Left kidney (tissue), 2 donors: ENCODE data around the gene PRMT7. TPM values are rescaled to one million over a fixed set of nuclear protein-coding genes. Genes with fewer than 3 reads are reported as not detected.

Source experiments
- DNase-seq: peaks from one replicate; pipeline ENCODE4 v3.0.0-alpha.2; 2013
- polyA plus RNA-seq: library from polyadenylated mRNA; unstranded; fragments of 120-200 nt; gene quantifications from one replicate; pipeline ENCODE4 v1.2.1, GENCODE V29; 2013; ENCODE audit not compliant: insufficient read length

PRMT7 gene
- polyA plus RNA-seq, 1 donor: 56.2 TPM

GRCh38 chr16:68348639-68349445, 38.0 kb downstream of the PRMT7 start:
- no peak for DNase-seq

- DNase-seq: no peak
Measured at GRCh38 chr16:68349838-68350410, 39.1 kb downstream of the PRMT7 start.

GRCh38 chr16:68350813-68351350, 40.1 kb downstream of the PRMT7 start:
- no peak for DNase-seq

- no peak for DNase-seq
Measured at GRCh38 chr16:68351463-68351862, 40.6 kb downstream of the PRMT7 start.

GRCh38 chr16:68351991-68352431, 41.2 kb downstream of the PRMT7 start:
- DNase-seq: no peak

- no peak for DNase-seq
Measured at GRCh38 chr16:68353366-68353765, 42.5 kb downstream of the PRMT7 start.

- DNase-seq: no peak
Measured at GRCh38 chr16:68354816-68355215, 44.0 kb downstream of the PRMT7 start.

GRCh38 chr16:68355447-68356248, 44.8 kb downstream of the PRMT7 start:
- no peak for DNase-seq

GRCh38 chr16:68356249-68356918, 45.6 kb downstream of the PRMT7 start:
- DNase-seq: no peak

- DNase-seq: no peak
Measured at GRCh38 chr16:68356919-68357286, 46.1 kb downstream of the PRMT7 start.

GRCh38 chr16:68357521-68357922, 46.7 kb downstream of the PRMT7 start:
- DNase-seq: no peak

- no peak for DNase-seq
Measured at GRCh38 chr16:68357923-68358322, 47.1 kb downstream of the PRMT7 start.

- DNase-seq: no peak
Measured at GRCh38 chr16:68358951-68359350, 48.1 kb downstream of the PRMT7 start.

GRCh38 chr16:68359398-68360191, 48.8 kb downstream of the PRMT7 start:
- no peak for DNase-seq

GRCh38 chr16:68360547-68360946, 49.7 kb downstream of the PRMT7 start:
- no peak for DNase-seq

- no peak for DNase-seq
Measured at GRCh38 chr16:68360956-68361355, 50.1 kb downstream of the PRMT7 start.

GRCh38 chr16:68361485-68361884, 50.7 kb downstream of the PRMT7 start:
- DNase-seq: no peak

GRCh38 chr16:68362262-68362913, 51.6 kb downstream of the PRMT7 start:
- DNase-seq: no peak

GRCh38 chr16:68362947-68363657, 52.3 kb downstream of the PRMT7 start:
- DNase-seq: no peak
